Upper lobe of left lung (tissue), 6 donors: ENCODE results near the gene AMY2A. TPM values are rescaled to one million over a fixed set of nuclear protein-coding genes. Genes with fewer than 3 reads are reported as not detected.
A peak's percentile ranks its signal among the peaks of the same experiment; 100 is the strongest.
"Not testable (repeated sequence)": the region's sequence is repeated elsewhere in the genome, so short reads cannot be mapped to it uniquely, and the experiment has no call there.

Experiments used
- ATAC-seq, 2 donors: fragments of 200-7000 bp; cut with Tn5 transposase; one replicate each; pipeline ENCODE4 v1.9.1; 2022; ENCODE audit warnings: mild to moderate bottlenecking in 2 of 2, moderate library complexity in 2 of 2; ENCODE audit not compliant: low FRiP score in 2 of 2
- DNase-seq, 2 donors: peaks; one replicate each; pipeline ENCODE4 v3.0.0-alpha.2; 2019 to 2020
- H3K27ac ChIP-seq, 4 donors: fragments of 200-600 bp; sonication (generic); one replicate each; pipeline ENCODE4 v1.5.1; 2016 to 2019
- H3K27me3 ChIP-seq, 4 donors: fragments of 200-600 bp; sonication (generic); one replicate each; pipeline ENCODE4 v1.5.1; 2017 to 2019
- H3K36me3 ChIP-seq, 4 donors: fragments of 200-600 bp; sonication (generic); one replicate each; pipeline ENCODE4 v1.5.1; 2016 to 2019
- H3K4me1 ChIP-seq, 4 donors: fragments of 200-600 bp; sonication (generic); one replicate each; pipeline ENCODE4 v1.5.1; 2018 to 2019
- H3K4me3 ChIP-seq, 4 donors: fragments of 200-600 bp; sonication (generic); one replicate each; pipeline ENCODE4 v1.5.1; 2017 to 2019; ENCODE audit warnings: mild to moderate bottlenecking in 2 of 4, moderate library complexity in 1 of 4
- H3K9me3 ChIP-seq, 4 donors: fragments of 200-600 bp; sonication (generic); one replicate each; pipeline ENCODE4 v1.5.1; 2018 to 2019
- CTCF ChIP-seq, 6 experiments: fragments of 450-650 bp in 4 of 6; fragments of 200-600 bp in 2 of 6; sonication (generic) in 2 of 6; IDR thresholded peaks; one replicate each; pipeline ENCODE4 v1.5.1; 2016 to 2019; ENCODE audit warnings: antibody characterized with exemption in 6 of 6
- EP300 ChIP-seq, 4 donors: sonication (generic); formaldehyde crosslinking; IDR thresholded peaks; one replicate each; pipeline ENCODE4 v1.5.1; 2017; ENCODE audit warnings: antibody characterized with exemption in 4 of 4, control low read depth in 2 of 4
- POLR2A ChIP-seq, 4 donors: fragments of 450-650 bp; IDR thresholded peaks; one replicate each; pipeline ENCODE4 v1.5.1; 2016 to 2017; ENCODE audit warnings: antibody characterized with exemption in 4 of 4, mild to moderate bottlenecking in 2 of 4
- POLR2AphosphoS5 ChIP-seq, 2 donors: sonication (generic); formaldehyde crosslinking; IDR thresholded peaks; one replicate each; pipeline ENCODE4 v1.5.1; 2017; ENCODE audit warnings: antibody characterized with exemption in 2 of 2
- WGBS, 2 donors: methylation state at CpG; one replicate each; pipeline ENCODE4 v1.1.5; 2017 to 2018; 5-methylcytosine and 5-hydroxymethylcytosine counted together
- total RNA-seq, 6 donors: library from RNA; depleted of rRNA in 4 of 6; stranded (reverse); fragments of >200 nt in 4 of 6; gene quantifications; one replicate each; pipeline versions ENCODE4 v1.1.0 to v1.2.1, GENCODE V29; 2016 to 2021
- donor health status: DM: no; HTN: no; CAD: no; lungs with moderate emphysema.
- donor health status: DM: no; HTN: yes; CAD: no; lungs with severe emphysema.

Gene AMY2A
- total RNA-seq, 6 donors from 2014 or later: 0.29 to 1.8 (median 0.77) TPM; not detected in 3

DNA sequence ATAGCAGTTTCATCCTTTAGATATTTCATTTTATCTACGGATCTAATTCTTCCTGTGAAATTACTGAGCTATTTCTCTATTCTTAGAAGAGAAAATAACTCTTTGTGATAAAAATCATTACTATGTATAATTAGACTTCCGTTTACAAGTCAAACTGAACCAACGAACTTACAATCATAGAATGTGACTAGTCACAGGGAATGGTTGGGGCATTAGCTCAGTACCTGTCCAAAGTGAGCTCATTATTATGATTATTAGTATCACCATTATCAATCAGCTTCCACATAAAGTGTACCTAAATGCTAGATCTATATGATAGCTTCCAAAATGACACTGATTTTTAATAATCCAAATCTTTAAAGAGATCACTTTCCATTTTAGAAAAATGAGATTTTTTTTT is 33.3 kb upstream of the AMY2A start:
- 86% methylated on average over 3 of the region's 3 CpGs for WGBS, 2 donors
- Histone ChIP-seq H3K27ac (no peak overlapping the region), H3K9me3 (peaks cover 0 to 8% (median 0%) of the 10 kb centered on the region in 4 donors), H3K27me3 (no peaks in the 10 kb centered on the region), H3K4me3 (no peak overlapping the region), H3K4me1 (no peaks in the 10 kb centered on the region), H3K36me3 (no peaks in the 10 kb centered on the region)
- DNase-seq (no peak), ATAC-seq (no peak)
- TF ChIP-seq POLR2A (IDR thresholded peaks at IDR 0.05): no peak
- no peak for TF ChIP-seq CTCF (IDR thresholded peaks at IDR 0.05)
- no peak for TF ChIP-seq EP300 (IDR thresholded peaks at IDR 0.05)
- no peak for TF ChIP-seq POLR2AphosphoS5 (IDR thresholded peaks at IDR 0.05)

GRCh38 chr1:103584537-103584936 is 32.7 kb upstream of the AMY2A start:
- Histone ChIP-seq H3K36me3 (no peaks in the 10 kb centered on the region), H3K9me3 (peaks cover 0 to 8% (median 0%) of the 10 kb centered on the region in 4 donors), H3K4me1 (no peaks in the 10 kb centered on the region), H3K27me3 (no peaks in the 10 kb centered on the region), H3K4me3 (no peak overlapping the region), H3K27ac (no peak overlapping the region)
- DNase-seq: no peak
- no peak for ATAC-seq
- TF ChIP-seq CTCF (IDR thresholded peaks at IDR 0.05) (no peak), POLR2A (IDR thresholded peaks at IDR 0.05) (no peak), POLR2AphosphoS5 (IDR thresholded peaks at IDR 0.05) (no peak), EP300 (IDR thresholded peaks at IDR 0.05) (no peak)
- 76 to 85% methylated on average over 2 of the region's 2 CpGs for WGBS, 2 donors

- H3K4me3 ChIP-seq, DNase-seq, ATAC-seq, H3K36me3 ChIP-seq, H3K4me1 ChIP-seq, H3K9me3 ChIP-seq, H3K27me3 ChIP-seq, H3K27ac ChIP-seq: not testable (repeated sequence)
- WGBS, 2 donors: no CpG with 5 or more reads among the region's 3 CpGs
Measured at GRCh38 chr1:103602740-103603139, 14.5 kb upstream of the AMY2A start.

- no peak overlapping the region for H3K4me3 ChIP-seq
- 79 to 91% methylated on average over 2 of the region's 2 CpGs for WGBS, 2 donors
- H3K4me1 ChIP-seq: no peaks in the 10 kb centered on the region
- H3K27me3 ChIP-seq: no peaks in the 10 kb centered on the region
- no peaks in the 10 kb centered on the region for H3K9me3 ChIP-seq
- no peaks in the 10 kb centered on the region for H3K36me3 ChIP-seq
- TF ChIP-seq EP300 (IDR thresholded peaks at IDR 0.05) (no peak), CTCF (IDR thresholded peaks at IDR 0.05) (no peak), POLR2A (IDR thresholded peaks at IDR 0.05) (no peak), POLR2AphosphoS5 (IDR thresholded peaks at IDR 0.05) (no peak)
- DNase-seq: no peak
- no peak for ATAC-seq
- no peak overlapping the region for H3K27ac ChIP-seq
Measured at GRCh38 chr1:103616362-103616761, 865 bp upstream of the AMY2A start.

DNA sequence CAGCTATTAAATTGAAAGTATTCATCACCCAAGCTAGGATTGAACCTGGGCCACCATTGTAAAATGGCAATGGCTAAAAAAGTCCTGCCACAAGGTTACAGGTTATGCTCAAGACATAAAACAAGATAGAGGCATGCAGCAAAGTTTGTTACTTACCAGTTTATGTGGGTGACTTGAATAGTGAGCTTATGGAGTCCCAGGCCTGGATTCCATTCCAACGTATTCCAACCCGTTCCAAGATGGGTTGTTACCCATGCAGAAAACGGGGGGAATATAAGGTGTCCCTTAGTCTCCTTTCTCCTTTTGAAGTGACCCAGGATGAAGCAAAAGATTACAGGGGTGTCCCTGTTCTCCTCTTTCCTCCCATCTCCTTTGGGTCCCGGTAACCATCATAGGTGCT is 10.2 kb downstream of the AMY2A start:
- H3K9me3 ChIP-seq, H3K4me1 ChIP-seq, DNase-seq, H3K27ac ChIP-seq, H3K4me3 ChIP-seq, H3K27me3 ChIP-seq, H3K36me3 ChIP-seq: not testable (repeated sequence)
- peak in 1 of 2 donors; percentile 23 for ATAC-seq
- 87 to 94% methylated on average over 3 to 4 of the region's 4 CpGs for WGBS, 2 donors

GRCh38 chr1:103641194-103641593 is 24.0 kb downstream of the AMY2A start:
- WGBS, 2 donors: no CpG with 5 or more reads among the region's 3 CpGs
- H3K27ac ChIP-seq, H3K27me3 ChIP-seq, ATAC-seq, H3K4me3 ChIP-seq, H3K36me3 ChIP-seq, H3K9me3 ChIP-seq, DNase-seq, H3K4me1 ChIP-seq: not testable (repeated sequence)

GRCh38 chr1:103643908-103644307 is 26.7 kb downstream of the AMY2A start:
- H3K27me3 ChIP-seq, H3K36me3 ChIP-seq, H3K4me1 ChIP-seq, ATAC-seq, DNase-seq, H3K27ac ChIP-seq, H3K4me3 ChIP-seq, H3K9me3 ChIP-seq: not testable (repeated sequence)
- WGBS, 2 donors: no CpG with 5 or more reads among the region's 3 CpGs

DNA sequence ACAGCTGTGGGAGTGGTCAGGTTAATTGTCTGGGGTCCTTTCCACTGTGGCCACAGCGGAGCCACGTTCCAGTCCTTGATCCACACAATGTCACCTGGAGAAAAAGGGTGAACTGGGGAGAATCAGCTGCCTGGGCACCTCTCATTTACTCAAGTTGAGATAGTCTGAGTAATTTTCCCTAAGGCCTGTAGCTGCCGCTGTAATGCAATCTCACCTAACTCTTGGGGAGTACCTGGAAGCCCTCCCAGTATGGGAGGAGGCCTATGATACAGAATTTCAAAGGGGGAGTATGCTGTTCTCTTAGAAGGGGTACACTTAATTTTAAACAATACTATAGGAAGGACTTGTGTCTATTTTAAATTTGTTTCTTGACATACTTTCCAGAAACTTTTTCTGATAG is 33.1 kb downstream of the AMY2A start:
- H3K27ac ChIP-seq, H3K36me3 ChIP-seq, H3K4me1 ChIP-seq, H3K4me3 ChIP-seq, H3K27me3 ChIP-seq, H3K9me3 ChIP-seq, DNase-seq: not testable (repeated sequence)
- peak; percentile 11 to 46 for ATAC-seq
- no CpG with 5 or more reads among the region's 3 CpGs for WGBS, 2 donors

DNA sequence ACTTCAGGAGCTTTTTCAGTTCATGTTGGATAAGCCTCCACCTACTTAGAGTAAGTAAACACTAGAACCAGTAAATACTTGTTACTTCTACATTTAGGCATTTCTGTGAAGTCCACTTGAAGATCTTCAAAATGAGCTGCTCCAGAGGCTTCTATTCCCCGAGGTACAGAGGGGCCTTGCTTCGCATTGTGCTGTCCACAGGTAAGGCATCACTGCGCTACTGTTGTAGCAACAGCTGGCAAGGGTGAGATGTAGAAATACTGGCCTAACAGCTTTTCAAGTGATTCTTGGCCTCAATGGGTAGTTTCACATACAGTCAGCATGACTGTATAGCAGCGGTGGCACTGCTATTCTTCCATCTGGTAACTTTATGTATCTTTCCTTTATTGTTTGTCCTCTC is 33.7 kb downstream of the AMY2A start:
- not testable (repeated sequence) for H3K4me1 ChIP-seq, H3K27ac ChIP-seq, H3K4me3 ChIP-seq, H3K9me3 ChIP-seq, H3K27me3 ChIP-seq, DNase-seq, H3K36me3 ChIP-seq
- no CpG with 5 or more reads among the region's 4 CpGs for WGBS, 2 donors
- peak; percentile 64 to 95 for ATAC-seq

GRCh38 chr1:103654133-103654532 is 36.9 kb downstream of the AMY2A start:
- not testable (repeated sequence) for DNase-seq, H3K4me3 ChIP-seq, ATAC-seq, H3K9me3 ChIP-seq, H3K4me1 ChIP-seq, H3K27ac ChIP-seq, H3K27me3 ChIP-seq, H3K36me3 ChIP-seq
- WGBS, 2 donors: no CpG with 5 or more reads among the region's 6 CpGs
